Testis (tissue), 2 donors: ENCODE results near the gene MEIOB.

ENCODE experiments used
- CTCF ChIP-seq, 3 experiments: fragments of 450-650 bp in 2 of 3; fragments of 200-600 bp in 1 of 3; sonication (generic) in 1 of 3; IDR thresholded peaks; one replicate each; pipeline ENCODE4 v1.5.1; 2016 to 2019; ENCODE audit warnings: antibody characterized with exemption in 3 of 3, mild to moderate bottlenecking in 2 of 3, moderate library complexity in 1 of 3
- POLR2A ChIP-seq: fragments of 450-650 bp; IDR thresholded peaks from one replicate; pipeline ENCODE4 v1.6.1; 2017; ENCODE audit warnings: antibody characterized with exemption, mild to moderate bottlenecking, moderate library complexity

DNA sequence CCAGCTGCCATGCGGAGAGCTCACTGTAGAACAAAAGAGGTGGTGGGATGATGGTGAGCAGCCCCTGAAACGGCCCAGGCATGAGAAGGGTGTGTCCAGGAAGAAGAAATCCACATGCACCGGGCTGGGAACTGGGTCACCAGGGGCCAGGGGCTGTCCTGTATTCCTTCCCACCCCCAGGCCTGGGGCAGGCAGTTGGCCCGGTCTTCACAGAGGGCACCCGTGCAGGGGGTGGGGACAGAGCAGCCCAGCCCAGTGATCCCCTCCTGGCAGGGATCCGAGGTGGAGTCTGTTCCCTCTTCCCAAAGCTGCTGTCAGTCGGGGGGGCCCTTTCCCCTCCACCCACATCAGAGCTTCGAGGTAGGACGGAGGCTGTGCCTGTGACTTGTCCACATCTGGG, 37.0 kb upstream of the MEIOB start:
- TF ChIP-seq CTCF (IDR thresholded peaks at IDR 0.05) (no peak), POLR2A (no peak)
